MM.1S (cell line): Measurements from ENCODE around the gene NUDT6.

Source experiments
- EZH2 ChIP-seq: fragments of 300-600 bp; sonication (generic); optimal IDR thresholded peaks from 2 replicates; pipeline ENCODE3; 2017; ENCODE audit warnings: low read depth, mild to moderate bottlenecking, antibody characterized with exemption, low read length, mixed read lengths
- TF ChIP-seq, protein P1 (sequence below): fragments of 300-600 bp; sonication (generic); IDR thresholded peaks from 2 replicates; pipeline ENCODE4 v1.5.1; 2016; ENCODE audit warnings: antibody characterized with exemption, low read length, mixed read lengths

DNA sequence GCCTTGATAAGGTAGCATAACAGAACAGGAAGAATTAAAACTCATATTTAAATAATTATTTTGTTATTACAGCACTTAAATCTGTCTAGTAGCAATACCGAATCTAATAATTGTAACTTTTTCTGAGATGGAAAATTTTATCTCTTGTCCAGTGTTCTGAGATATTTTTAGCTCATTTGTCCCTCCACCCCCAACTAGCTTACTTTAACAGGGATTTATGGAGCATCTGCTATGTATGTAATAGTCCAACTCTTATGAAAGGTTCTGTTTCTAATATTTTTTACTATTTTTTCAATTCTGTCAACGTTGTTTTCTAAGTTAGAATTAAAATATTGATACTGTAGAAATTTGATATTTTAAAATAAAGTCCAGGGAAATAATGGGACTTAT lies 38.2 kb upstream of the NUDT6 start:
- TF ChIP-seq EZH2: no peak
- TF ChIP-seq, protein P1, sequence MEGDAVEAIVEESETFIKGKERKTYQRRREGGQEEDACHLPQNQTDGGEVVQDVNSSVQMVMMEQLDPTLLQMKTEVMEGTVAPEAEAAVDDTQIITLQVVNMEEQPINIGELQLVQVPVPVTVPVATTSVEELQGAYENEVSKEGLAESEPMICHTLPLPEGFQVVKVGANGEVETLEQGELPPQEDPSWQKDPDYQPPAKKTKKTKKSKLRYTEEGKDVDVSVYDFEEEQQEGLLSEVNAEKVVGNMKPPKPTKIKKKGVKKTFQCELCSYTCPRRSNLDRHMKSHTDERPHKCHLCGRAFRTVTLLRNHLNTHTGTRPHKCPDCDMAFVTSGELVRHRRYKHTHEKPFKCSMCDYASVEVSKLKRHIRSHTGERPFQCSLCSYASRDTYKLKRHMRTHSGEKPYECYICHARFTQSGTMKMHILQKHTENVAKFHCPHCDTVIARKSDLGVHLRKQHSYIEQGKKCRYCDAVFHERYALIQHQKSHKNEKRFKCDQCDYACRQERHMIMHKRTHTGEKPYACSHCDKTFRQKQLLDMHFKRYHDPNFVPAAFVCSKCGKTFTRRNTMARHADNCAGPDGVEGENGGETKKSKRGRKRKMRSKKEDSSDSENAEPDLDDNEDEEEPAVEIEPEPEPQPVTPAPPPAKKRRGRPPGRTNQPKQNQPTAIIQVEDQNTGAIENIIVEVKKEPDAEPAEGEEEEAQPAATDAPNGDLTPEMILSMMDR: no peak
